OCI-LY3 (cell line): ENCODE measurements around the gene TRAPPC12.
"Not testable (repeated sequence)": the region's sequence is repeated elsewhere in the genome, so short reads cannot be mapped to it uniquely, and the experiment has no call there.

Experiments used
- H2AFZ ChIP-seq: fragments of 200-600, 300-600 bp; shearing (Covaris generic); 2 replicates; pipeline ENCODE4 v1.6.0; 2014; ENCODE audit warnings: antibody characterized with exemption, low read depth, low read length
- H3K27ac ChIP-seq: fragments of 200-600, 300-600 bp; sonication (generic); 2 replicates; pipeline ENCODE4 v1.5.1; 2014; ENCODE audit warnings: mild to moderate bottlenecking, low read length, moderate library complexity, mixed read lengths
- H3K27me3 ChIP-seq: fragments of 200-600, 300-600 bp; sonication (generic); 2 replicates; pipeline ENCODE4 v1.6.1; 2014; ENCODE audit warnings: low read depth, low read length, mixed read lengths
- H3K36me3 ChIP-seq: fragments of 200-600, 300-600 bp; sonication (generic); replicated peaks from 2 replicates; pipeline ENCODE3; 2014; ENCODE audit warnings: low read depth, low read length, mixed read lengths
- H3K4me1 ChIP-seq: fragments of 300-600, 200-600 bp; sonication (generic); 2 replicates; pipeline ENCODE4 v1.6.1; 2014; ENCODE audit warnings: low read length, mixed read lengths
- H3K4me2 ChIP-seq: fragments of 200-600, 300-600 bp; sonication (generic); 2 replicates; pipeline ENCODE4 v1.6.1; 2014; ENCODE audit warnings: low read length, mixed read lengths
- H3K4me3 ChIP-seq: fragments of 300-600, 200-600 bp; sonication (generic); 2 replicates; pipeline ENCODE4 v1.5.1; 2014; ENCODE audit warnings: antibody characterized with exemption, mild to moderate bottlenecking, low read length, moderate library complexity
- H3K79me2 ChIP-seq: fragments of 300-600, 200-600 bp; shearing (Covaris generic); 2 replicates; pipeline ENCODE4 v1.6.1; 2014; ENCODE audit warnings: mild to moderate bottlenecking, low read length, mixed read lengths
- H3K9ac ChIP-seq: fragments of 300-600, 200-600 bp; shearing (Covaris generic); 2 replicates; pipeline ENCODE4 v1.6.0; 2014; ENCODE audit warnings: mild to moderate bottlenecking, low read length, moderate library complexity
- H3K9me3 ChIP-seq: fragments of 200-600, 300-600 bp; shearing (Covaris generic); 2 replicates; pipeline ENCODE4 v1.6.1; 2014; ENCODE audit warnings: low read length, mixed read lengths; ENCODE audit not compliant: insufficient read depth
- H4K20me1 ChIP-seq: fragments of 200-600, 300-600 bp; sonication (generic); 2 replicates; pipeline ENCODE4 v1.6.1; 2016; ENCODE audit warnings: low read length, mixed read lengths; ENCODE audit not compliant: insufficient read depth
- CTCF ChIP-seq: fragments of 200-600, 300-600 bp; sonication (generic); IDR thresholded peaks from 2 replicates; pipeline ENCODE4 v1.5.1; 2014; ENCODE audit warnings: antibody characterized with exemption, low read length, low read depth
- EZH2phosphoT487 ChIP-seq: fragments of 200-600 bp; shearing (Covaris generic); IDR thresholded peaks from 2 replicates; pipeline ENCODE4 v1.6.1; 2018; ENCODE audit warnings: antibody characterized with exemption, mixed run types, low read depth

Gene TRAPPC12

GRCh38 chr2:3357926-3358325, 21.6 kb upstream of the TRAPPC12 start:
- H3K27ac ChIP-seq = peak overlapping the region; percentile 11
- H3K4me1 ChIP-seq = peaks cover 20% of the 10 kb centered on the region
- no peaks in the 10 kb centered on the region for H3K9me3 ChIP-seq
- H3K79me2 ChIP-seq = peaks cover 64% of the 10 kb centered on the region
- no peaks in the 10 kb centered on the region for H3K27me3 ChIP-seq
- no peak overlapping the region for H3K4me3 ChIP-seq
- H3K36me3 ChIP-seq = peaks cover 15% of the 10 kb centered on the region
- H3K9ac ChIP-seq = no peak overlapping the region
- TF ChIP-seq EZH2phosphoT487 = no peak
- no peak for TF ChIP-seq CTCF
- no peak overlapping the region for H2AFZ ChIP-seq
- H4K20me1 ChIP-seq = peaks cover 4% of the 10 kb centered on the region; the same call in 1 of the 2 replicates
- peak overlapping the region; percentile 1 for H3K4me2 ChIP-seq

GRCh38 chr2:3361518-3362389, 17.7 kb upstream of the TRAPPC12 start:
- peaks cover 71% of the 10 kb centered on the region for H3K79me2 ChIP-seq
- TF ChIP-seq CTCF (no peak), EZH2phosphoT487 (no peak)
- peaks cover 15% of the 10 kb centered on the region for H3K4me1 ChIP-seq
- H4K20me1 ChIP-seq = peaks cover 6% of the 10 kb centered on the region; the same call in 1 of the 2 replicates
- no peaks in the 10 kb centered on the region for H3K36me3 ChIP-seq
- H3K27me3 ChIP-seq = no peaks in the 10 kb centered on the region
- no peak overlapping the region for H3K27ac ChIP-seq
- no peak overlapping the region for H2AFZ ChIP-seq
- no peak overlapping the region for H3K4me3 ChIP-seq
- no peak overlapping the region for H3K4me2 ChIP-seq
- no peak overlapping the region for H3K9ac ChIP-seq
- H3K9me3 ChIP-seq = no peaks in the 10 kb centered on the region

GRCh38 chr2:3365219-3365618, 14.3 kb upstream of the TRAPPC12 start:
- Histone ChIP-seq H3K4me2 (no peak overlapping the region), H3K79me2 (peaks cover 73% of the 10 kb centered on the region), H3K36me3 (peaks cover 8% of the 10 kb centered on the region), H3K4me1 (no peaks in the 10 kb centered on the region), H2AFZ (no peak overlapping the region), H3K9ac (no peak overlapping the region), H3K27ac (no peak overlapping the region), H3K27me3 (no peaks in the 10 kb centered on the region), H3K9me3 (no peaks in the 10 kb centered on the region), H4K20me1 (peaks cover 6% of the 10 kb centered on the region; the same call in 1 of the 2 replicates), H3K4me3 (no peak overlapping the region)
- TF ChIP-seq EZH2phosphoT487 (no peak), CTCF (no peak)

DNA sequence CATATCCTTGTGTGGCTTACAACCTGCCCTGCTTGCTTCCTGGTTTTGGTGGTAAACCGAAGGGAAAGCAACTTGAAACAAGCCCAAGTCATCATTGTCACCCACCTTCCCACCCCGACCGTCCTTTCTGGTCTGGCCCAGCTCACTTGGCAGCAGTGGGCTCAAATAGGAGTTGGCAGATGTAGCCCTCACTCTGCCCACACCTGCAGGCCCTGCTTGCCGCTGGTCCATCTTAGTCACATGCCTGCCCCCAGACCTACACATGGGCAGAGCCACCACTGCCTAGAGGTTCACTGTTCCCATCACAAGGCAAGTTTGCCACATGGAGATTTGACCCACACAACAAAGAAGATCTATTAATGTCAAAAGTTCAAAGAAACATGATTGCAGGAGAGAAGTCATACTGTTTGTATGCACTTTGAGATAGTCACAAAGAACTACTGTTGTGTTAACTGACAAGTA, 11.2 kb upstream of the TRAPPC12 start:
- H3K9ac ChIP-seq = no peak overlapping the region

DNA sequence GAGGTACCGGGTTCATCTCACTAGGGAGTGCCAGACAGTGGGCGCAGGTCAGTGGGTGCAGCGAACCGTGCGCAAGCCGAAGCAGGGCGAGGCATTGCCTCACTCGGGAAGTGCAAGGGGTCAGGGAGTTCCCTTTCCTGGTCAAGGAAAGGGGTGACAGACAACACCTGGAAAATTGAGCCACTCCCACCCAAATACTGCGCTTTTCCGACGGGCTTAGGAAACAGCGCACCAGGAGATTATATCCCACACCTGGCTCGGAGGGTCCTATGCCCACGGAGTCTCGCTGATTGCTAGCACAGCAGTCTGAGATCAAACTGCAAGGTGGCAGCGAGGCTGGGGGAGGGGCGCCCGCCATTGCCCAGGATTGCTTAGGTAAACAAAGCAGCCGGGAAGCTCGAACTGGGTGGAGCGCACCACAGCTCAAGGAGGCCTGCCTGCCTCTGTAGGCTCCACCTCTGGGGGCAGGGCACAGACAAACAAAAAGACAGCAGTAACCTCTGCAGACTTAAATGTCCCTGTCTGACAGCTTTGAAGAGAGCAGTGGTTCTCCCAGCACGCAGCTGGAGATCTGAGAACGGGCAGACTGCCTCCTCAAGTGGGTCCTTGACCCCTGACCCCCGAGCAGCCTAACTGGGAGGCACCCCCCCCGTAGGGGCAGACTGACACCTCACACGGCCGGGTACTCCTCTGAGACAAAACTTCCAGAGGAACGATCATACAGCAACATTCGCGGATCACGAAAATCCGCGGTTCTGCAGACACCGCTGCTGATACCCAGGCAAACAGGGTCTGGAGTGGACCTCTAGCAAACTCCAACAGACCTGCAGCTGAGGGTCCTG, 9.9 kb upstream of the TRAPPC12 start:
- H3K27ac ChIP-seq, H3K36me3 ChIP-seq, H3K4me3 ChIP-seq, H4K20me1 ChIP-seq, H2AFZ ChIP-seq, H3K4me2 ChIP-seq, H3K9ac ChIP-seq, H3K27me3 ChIP-seq, H3K9me3 ChIP-seq, H3K4me1 ChIP-seq: not testable (repeated sequence)
- H3K79me2 ChIP-seq = peaks cover 31% of the 10 kb centered on the region

More for the DNA sequence above, 11.2 kb upstream of the TRAPPC12 start:
- H3K36me3 ChIP-seq = peaks cover 8% of the 10 kb centered on the region
- peaks cover 43% of the 10 kb centered on the region for H3K79me2 ChIP-seq
- no peak overlapping the region for H2AFZ ChIP-seq
- H4K20me1 ChIP-seq = no peaks in the 10 kb centered on the region
- H3K4me3 ChIP-seq = no peak overlapping the region
- no peak overlapping the region for H3K4me2 ChIP-seq
- H3K9me3 ChIP-seq = no peaks in the 10 kb centered on the region
- TF ChIP-seq CTCF (no peak), EZH2phosphoT487 (no peak)
- no peaks in the 10 kb centered on the region for H3K27me3 ChIP-seq
- H3K27ac ChIP-seq = no peak overlapping the region
- no peaks in the 10 kb centered on the region for H3K4me1 ChIP-seq
